GM12891 (cell line): ENCODE data around the gene PPM1M.

Experiments
- DNase-seq: peaks from one replicate; pipeline ENCODE4 v3.0.0; 2011; ENCODE audit warnings: low spot score; ENCODE audit not compliant: insufficient read length
- FAIRE-seq: peaks from 2 replicates; lab custom pipeline; 2011; peaks lifted over from hg19 to GRCh38; lab: Jason Lieb, UNC
- PAX5 ChIP-seq: IDR thresholded peaks from 2 replicates; pipeline ENCODE4 v1.6.1; 2011; ENCODE audit warnings: low read length, moderate library complexity, mild to moderate bottlenecking; ENCODE audit not compliant: insufficient read depth, severe bottlenecking
- POLR2A ChIP-seq: IDR thresholded peaks from 2 replicates; pipeline ENCODE4 v1.6.1; 2011; ENCODE audit warnings: low read depth, low read length, control low read depth
- POLR2AphosphoS5 ChIP-seq: IDR thresholded peaks from 2 replicates; pipeline ENCODE4 v1.6.1; 2011; ENCODE audit warnings: low read depth, low read length, control low read depth
- POU2F2 ChIP-seq: IDR thresholded peaks from 2 replicates; pipeline ENCODE4 v1.6.1; 2011; ENCODE audit warnings: low read depth, mild to moderate bottlenecking, control low read depth, low read length, moderate library complexity
- SPI1 ChIP-seq: IDR thresholded peaks from 2 replicates; pipeline ENCODE4 v1.6.1; 2011; ENCODE audit warnings: low read depth, low read length, control low read depth
- TAF1 ChIP-seq: IDR thresholded peaks from 2 replicates; pipeline ENCODE4 v1.6.1; 2011; ENCODE audit warnings: low read depth, low read length, control low read depth

The PPM1M gene

GRCh38 chr3:52234516-52235447 is 10.8 kb upstream of the PPM1M start:
- FAIRE-seq = no peak
- DNase-seq = no peak
- TF ChIP-seq SPI1 = no peak
- TF ChIP-seq TAF1 = no peak
- no peak for TF ChIP-seq PAX5
- no peak for TF ChIP-seq POU2F2
- no peak for TF ChIP-seq POLR2A
- TF ChIP-seq POLR2AphosphoS5 = no peak

- TF ChIP-seq POLR2AphosphoS5 = no peak
- FAIRE-seq = no peak
- DNase-seq = no peak
Observed at GRCh38 chr3:52236424-52236886, 9.1 kb upstream of the PPM1M start.

- DNase-seq (no peak), FAIRE-seq (no peak)
- no peak for TF ChIP-seq TAF1
- TF ChIP-seq PAX5 = no peak
- TF ChIP-seq SPI1 = no peak
- TF ChIP-seq POLR2A = no peak
Observed at GRCh38 chr3:52237006-52237656, 8.4 kb upstream of the PPM1M start.

GRCh38 chr3:52237657-52238172 is 7.8 kb upstream of the PPM1M start:
- FAIRE-seq = no peak
- TF ChIP-seq POLR2AphosphoS5 (no peak), TAF1 (no peak), POLR2A (no peak), POU2F2 (no peak), PAX5 (no peak), SPI1 (no peak)
- DNase-seq = no peak

- FAIRE-seq = no peak
- no peak for TF ChIP-seq POLR2A
- no peak for TF ChIP-seq PAX5
- TF ChIP-seq POLR2AphosphoS5 = no peak
- TF ChIP-seq POU2F2 = no peak
- no peak for TF ChIP-seq TAF1
- DNase-seq = no peak
Observed at GRCh38 chr3:52238193-52238760, 7.3 kb upstream of the PPM1M start.

GRCh38 chr3:52238761-52239701 is 6.5 kb upstream of the PPM1M start, which contains the start of gene TWF2:
Gene TWF2 (minus strand): TSS chr3:52239158. CDS start chr3:52239016, 142 bp downstream.
- FAIRE-seq (peak; percentile 97), DNase-seq (peak; percentile 98)
- TF ChIP-seq POLR2AphosphoS5 (peak; percentile 82; the same call in 1 of the 2 replicates), POLR2A (peak; percentile 74), TAF1 (no peak; the same call in 1 of the 2 replicates)

- DNase-seq (no peak), FAIRE-seq (peak; percentile 76)
- TF ChIP-seq POU2F2 (no peak), SPI1 (no peak), PAX5 (no peak)
Observed at GRCh38 chr3:52240059-52240885, 5.3 kb upstream of the PPM1M start.

GRCh38 chr3:52240886-52241370 is 4.6 kb upstream of the PPM1M start:
- TF ChIP-seq TAF1 (no peak), PAX5 (no peak), POLR2A (no peak), POLR2AphosphoS5 (no peak), SPI1 (no peak), POU2F2 (no peak)
- peak; percentile 28 for FAIRE-seq
- DNase-seq = no peak
